PC-3 (cell line): ENCODE results near the gene TMEM86A. TPM values are rescaled to one million over a fixed set of nuclear protein-coding genes. Genes with fewer than 3 reads are reported as not detected.

ENCODE experiments used
- ATAC-seq: fragments of 200-7000 bp; cut with Tn5 transposase; 2 replicates; pipeline ENCODE4 v1.9.1; 2020; ENCODE audit warnings: mild to moderate bottlenecking, moderate library complexity
- BruUV-seq: library from RNA; stranded (reverse); fragments of 400-500 nt; replicated peaks from 2 replicates; lab custom pipeline; 2021; lab: Mats Ljungman, UMichigan
- CTCF ChIA-PET: fragments of 300-600 bp; sonication (Branson Sonifier 250); formaldehyde crosslinking; loops from one replicate; lab custom pipeline; 2022; ENCODE audit warnings: antibody characterized with exemption; lab: Charles Lee
- POLR2A ChIA-PET: fragments of 300-600 bp; sonication (Branson Sonifier 250); formaldehyde crosslinking; loops from one replicate; lab custom pipeline; 2022; ENCODE audit warnings: antibody characterized with exemption; ENCODE audit not compliant: unreplicated experiment; lab: Charles Lee
- DNase-seq: peaks from one replicate; pipeline ENCODE4 v3.0.0-alpha.2; 2015
- H2AFZ ChIP-seq: fragments of 300-600 bp; sonication (generic); 2 replicates; pipeline ENCODE4 v1.6.0; 2016; ENCODE audit warnings: antibody characterized with exemption, low read length
- H3F3A ChIP-seq: fragments of 300-600 bp; sonication (generic); one replicate; pipeline ENCODE4 v1.6.0; 2017; ENCODE audit warnings: antibody characterized with exemption, low read length, control low read depth, mild to moderate bottlenecking; ENCODE audit not compliant: unreplicated experiment
- H3K27ac ChIP-seq: fragments of 300-600 bp; sonication (generic); 2 replicates; pipeline ENCODE4 v1.5.1; 2016; ENCODE audit warnings: mild to moderate bottlenecking, low read length
- H3K27me3 ChIP-seq: fragments of 300-600 bp; sonication (generic); 2 replicates; pipeline ENCODE4 v1.6.1; 2016; ENCODE audit warnings: low read length, mixed read lengths
- H3K36me3 ChIP-seq: fragments of 300-600 bp; sonication (generic); 2 replicates; pipeline ENCODE4 v1.6.1; 2016; ENCODE audit warnings: low read depth, mixed run types, low read length, mixed read lengths
- H3K4me1 ChIP-seq: fragments of 300-600 bp; sonication (generic); 2 replicates; pipeline ENCODE4 v1.5.1; 2016; ENCODE audit warnings: low read length; ENCODE audit not compliant: insufficient read depth
- H3K4me2 ChIP-seq: fragments of 300-600 bp; sonication (generic); 2 replicates; pipeline ENCODE4 v1.6.0; 2016; ENCODE audit warnings: low read length
- H3K4me3 ChIP-seq: fragments of 300-600 bp; sonication (generic); 2 replicates; pipeline ENCODE4 v1.5.1; 2016; ENCODE audit warnings: mild to moderate bottlenecking, low read length, mixed read lengths
- H3K79me2 ChIP-seq: fragments of 300-600 bp; sonication (generic); 2 replicates; pipeline ENCODE4 v1.6.1; 2017; ENCODE audit warnings: low read length, mixed read lengths
- H3K9ac ChIP-seq: fragments of 300-600 bp; sonication (generic); 2 replicates; pipeline ENCODE4 v1.6.0; 2016; ENCODE audit warnings: mild to moderate bottlenecking, low read length
- H3K9me2 ChIP-seq: fragments of 300-600 bp; sonication (generic); replicated peaks from 2 replicates; pipeline ENCODE4 v1.6.1; 2016; ENCODE audit warnings: mixed run types, low read length, mixed read lengths
- H3K9me3 ChIP-seq: fragments of 300-600 bp; sonication (generic); 2 replicates; pipeline ENCODE4 v1.6.1; 2016; ENCODE audit warnings: low read length, mixed read lengths
- H4K20me1 ChIP-seq: fragments of 300-600 bp; sonication (generic); 2 replicates; pipeline ENCODE4 v1.6.1; 2016; ENCODE audit warnings: low read length, mixed read lengths
- EZH2 ChIP-seq: fragments of 300-600 bp; sonication (generic); IDR thresholded peaks from one replicate; pipeline ENCODE4 v1.6.1; 2017; ENCODE audit warnings: antibody characterized with exemption, mild to moderate bottlenecking, low read length; ENCODE audit not compliant: unreplicated experiment
- EZH2phosphoT487 ChIP-seq: fragments of 300-600 bp; sonication (generic); IDR thresholded peaks from 2 replicates; pipeline ENCODE4 v1.6.1; 2018; ENCODE audit warnings: mild to moderate bottlenecking, antibody characterized with exemption, low read length, borderline replicate concordance
- intact Hi-C: fragments of 100-400 bp; cut with micrococcal nuclease; formaldehyde crosslinking; loops from 2 replicates; pipeline ENCODE4 v1.9.0; 2023
- total RNA-seq: library from RNA; depleted of rRNA; stranded (reverse); fragments of >200 nt; gene quantifications from 2 replicates; pipeline ENCODE4 v1.2.3, GENCODE V29; 2014
- TF ChIP-seq, protein P1 (sequence below): fragments of 300-600 bp; sonication (generic); conservative IDR thresholded peaks from 2 replicates; pipeline ENCODE4 v1.5.1; 2017; ENCODE audit warnings: antibody characterized with exemption, low read depth, mild to moderate bottlenecking, low read length

TMEM86A gene
- total RNA-seq, 1 experiment from 2014 or later: 1.6 TPM

DNA sequence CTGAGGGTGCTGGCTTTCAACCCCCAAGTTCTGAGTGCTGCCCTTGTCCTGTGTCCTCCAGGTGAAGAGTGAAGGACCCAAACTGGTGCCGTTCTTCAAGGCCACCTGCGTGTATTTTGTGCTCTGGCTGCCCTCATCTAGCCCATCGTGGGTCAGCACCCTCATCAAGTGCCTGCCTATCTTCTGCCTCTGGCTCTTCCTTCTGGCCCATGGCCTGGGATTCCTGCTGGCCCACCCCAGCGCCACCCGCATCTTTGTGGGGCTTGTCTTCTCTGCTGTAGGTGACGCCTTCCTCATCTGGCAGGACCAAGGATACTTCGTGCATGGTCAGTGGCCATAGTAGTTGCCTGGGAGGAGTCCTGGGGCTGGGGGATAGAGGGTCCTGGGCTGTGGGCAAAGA, 2.3 kb downstream of the TMEM86A start:
- DNase-seq (no peak), ATAC-seq (no peak)
- Histone ChIP-seq H3K4me3 (no peak overlapping the region), H2AFZ (no peak overlapping the region), H3F3A (no peaks in the 10 kb centered on the region), H4K20me1 (no peaks in the 10 kb centered on the region), H3K79me2 (no peaks in the 10 kb centered on the region), H3K9ac (no peak overlapping the region), H3K36me3 (no peaks in the 10 kb centered on the region), H3K27me3 (no peaks in the 10 kb centered on the region), H3K4me1 (peaks cover 17% of the 10 kb centered on the region), H3K27ac (no peak overlapping the region), H3K9me3 (no peaks in the 10 kb centered on the region), H3K9me2 (no peaks in the 10 kb centered on the region), H3K4me2 (no peak overlapping the region)
- ChIA-PET CTCF (no interaction called here), POLR2A (no interaction called here)
- TF ChIP-seq EZH2phosphoT487: no peak
- TF ChIP-seq EZH2: no peak
- TF ChIP-seq, protein P1, sequence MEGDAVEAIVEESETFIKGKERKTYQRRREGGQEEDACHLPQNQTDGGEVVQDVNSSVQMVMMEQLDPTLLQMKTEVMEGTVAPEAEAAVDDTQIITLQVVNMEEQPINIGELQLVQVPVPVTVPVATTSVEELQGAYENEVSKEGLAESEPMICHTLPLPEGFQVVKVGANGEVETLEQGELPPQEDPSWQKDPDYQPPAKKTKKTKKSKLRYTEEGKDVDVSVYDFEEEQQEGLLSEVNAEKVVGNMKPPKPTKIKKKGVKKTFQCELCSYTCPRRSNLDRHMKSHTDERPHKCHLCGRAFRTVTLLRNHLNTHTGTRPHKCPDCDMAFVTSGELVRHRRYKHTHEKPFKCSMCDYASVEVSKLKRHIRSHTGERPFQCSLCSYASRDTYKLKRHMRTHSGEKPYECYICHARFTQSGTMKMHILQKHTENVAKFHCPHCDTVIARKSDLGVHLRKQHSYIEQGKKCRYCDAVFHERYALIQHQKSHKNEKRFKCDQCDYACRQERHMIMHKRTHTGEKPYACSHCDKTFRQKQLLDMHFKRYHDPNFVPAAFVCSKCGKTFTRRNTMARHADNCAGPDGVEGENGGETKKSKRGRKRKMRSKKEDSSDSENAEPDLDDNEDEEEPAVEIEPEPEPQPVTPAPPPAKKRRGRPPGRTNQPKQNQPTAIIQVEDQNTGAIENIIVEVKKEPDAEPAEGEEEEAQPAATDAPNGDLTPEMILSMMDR: no peak
- BruUV-seq: no TSS peak
- intact Hi-C loops: no loop called here

DNA sequence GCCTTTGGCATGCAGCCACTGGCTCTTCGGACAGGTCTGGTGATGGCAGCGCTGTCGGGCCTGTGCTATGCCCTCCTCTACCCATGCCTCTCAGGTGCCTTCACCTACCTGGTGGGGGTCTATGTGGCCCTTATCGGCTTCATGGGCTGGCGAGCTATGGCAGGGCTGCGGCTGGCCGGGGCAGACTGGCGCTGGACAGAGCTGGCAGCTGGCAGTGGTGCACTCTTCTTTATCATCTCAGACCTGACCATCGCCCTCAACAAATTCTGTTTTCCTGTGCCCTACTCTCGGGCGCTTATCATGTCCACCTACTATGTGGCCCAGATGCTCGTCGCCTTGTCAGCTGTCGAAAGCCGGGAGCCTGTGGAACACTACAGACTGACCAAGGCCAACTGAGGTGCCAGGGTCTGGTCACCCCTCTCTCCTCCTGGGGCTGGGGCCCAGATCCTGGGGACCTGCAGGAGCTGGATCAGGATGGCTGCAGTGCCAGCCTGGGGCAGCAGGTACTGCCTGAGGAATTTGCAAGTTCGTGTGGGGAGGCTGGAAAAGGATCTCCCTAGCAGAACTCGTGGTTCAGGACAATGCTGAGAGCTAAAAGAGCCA, 3.1 kb downstream of the TMEM86A start:
- peaks cover 17% of the 10 kb centered on the region for H3K4me1 ChIP-seq
- H3K27me3 ChIP-seq: no peaks in the 10 kb centered on the region
- H3K9ac ChIP-seq: no peak overlapping the region
- H3K36me3 ChIP-seq: no peaks in the 10 kb centered on the region
- H3K79me2 ChIP-seq: no peaks in the 10 kb centered on the region
- no peak for TF ChIP-seq EZH2phosphoT487
- no peak for TF ChIP-seq EZH2
- TF ChIP-seq, protein P1: no peak
- H3K4me3 ChIP-seq: no peak overlapping the region
- H3F3A ChIP-seq: no peaks in the 10 kb centered on the region
- no peaks in the 10 kb centered on the region for H4K20me1 ChIP-seq
- no peak overlapping the region for H3K4me2 ChIP-seq
- POLR2A ChIA-PET: no interaction called here
- H2AFZ ChIP-seq: no peak overlapping the region
- H3K27ac ChIP-seq: no peak overlapping the region
- DNase-seq: no peak
- intact Hi-C loops: no loop called here
- no peak for ATAC-seq
- no peaks in the 10 kb centered on the region for H3K9me2 ChIP-seq
- BruUV-seq: no TSS peak
- H3K9me3 ChIP-seq: no peaks in the 10 kb centered on the region
- CTCF ChIA-PET: no interaction called here

DNA sequence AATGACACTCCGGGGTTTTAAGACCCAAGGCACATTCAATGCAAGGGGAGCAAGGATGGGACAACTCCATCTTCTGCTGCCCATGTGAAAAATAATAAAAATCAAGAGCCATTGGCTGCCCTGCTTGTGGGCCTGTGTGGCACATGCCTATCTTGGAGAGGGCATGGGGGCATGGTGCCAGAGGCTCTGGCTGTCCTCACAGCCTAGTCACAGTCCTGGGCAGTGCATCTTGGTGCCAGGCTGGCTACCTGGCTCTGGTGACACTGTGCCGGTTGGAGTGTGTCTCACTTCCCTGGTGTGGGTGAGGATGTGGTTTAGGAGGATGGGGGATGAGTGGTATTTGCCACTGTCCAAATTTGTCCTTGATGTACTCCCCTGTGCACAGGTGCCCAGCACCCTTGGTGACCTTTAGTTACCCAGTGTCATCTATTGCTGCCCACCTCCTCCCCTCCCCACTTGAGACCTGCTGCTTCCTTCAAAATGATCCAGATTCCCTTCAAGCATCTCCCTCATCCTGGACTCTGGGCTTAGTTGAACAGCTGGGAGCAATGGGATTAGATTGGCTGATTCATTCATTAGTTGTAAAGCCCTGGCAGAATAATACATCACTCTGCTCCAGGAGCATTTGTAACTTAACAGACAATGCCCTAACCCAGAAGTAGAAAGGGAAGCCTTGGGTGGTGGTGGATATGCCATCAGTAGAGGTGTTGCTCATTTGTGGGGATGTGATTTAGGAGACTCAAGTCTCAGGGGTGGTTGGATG, 4.6 kb downstream of the TMEM86A start:
- TF ChIP-seq EZH2phosphoT487 (no peak), EZH2 (no peak)
- TF ChIP-seq, protein P1: no peak
- no peaks in the 10 kb centered on the region for H3F3A ChIP-seq
- no peak overlapping the region for H2AFZ ChIP-seq
- no peak overlapping the region for H3K27ac ChIP-seq
- DNase-seq (no peak), ATAC-seq (no peak)
- H3K4me2 ChIP-seq: no peak overlapping the region
- CTCF ChIA-PET: no interaction called here
- peaks cover 10% of the 10 kb centered on the region; the same call in 1 of the 2 replicates for H3K4me1 ChIP-seq
- BruUV-seq: no TSS peak
- no peaks in the 10 kb centered on the region for H3K9me3 ChIP-seq
- no peaks in the 10 kb centered on the region for H3K27me3 ChIP-seq
- no peaks in the 10 kb centered on the region for H4K20me1 ChIP-seq
- POLR2A ChIA-PET: no interaction called here
- H3K79me2 ChIP-seq: no peaks in the 10 kb centered on the region
- intact Hi-C loops: no loop called here
- no peaks in the 10 kb centered on the region for H3K36me3 ChIP-seq
- H3K9me2 ChIP-seq: no peaks in the 10 kb centered on the region
- H3K4me3 ChIP-seq: no peak overlapping the region
- H3K9ac ChIP-seq: no peak overlapping the region
